ENCODE measurements around the gene COQ5. TPM values are rescaled to one million over a fixed set of nuclear protein-coding genes. Genes with fewer than 3 reads are reported as not detected.
A peak's percentile ranks its signal among the peaks of the same experiment; 100 is the strongest.
"Not testable (repeated sequence)": the region's sequence is repeated elsewhere in the genome, so short reads cannot be mapped to it uniquely, and the experiment has no call there.

Gene COQ5
- total and polyA plus RNA-seq, 8 donors = 7.2 to 24.3 (median 12.9) TPM

DNA sequence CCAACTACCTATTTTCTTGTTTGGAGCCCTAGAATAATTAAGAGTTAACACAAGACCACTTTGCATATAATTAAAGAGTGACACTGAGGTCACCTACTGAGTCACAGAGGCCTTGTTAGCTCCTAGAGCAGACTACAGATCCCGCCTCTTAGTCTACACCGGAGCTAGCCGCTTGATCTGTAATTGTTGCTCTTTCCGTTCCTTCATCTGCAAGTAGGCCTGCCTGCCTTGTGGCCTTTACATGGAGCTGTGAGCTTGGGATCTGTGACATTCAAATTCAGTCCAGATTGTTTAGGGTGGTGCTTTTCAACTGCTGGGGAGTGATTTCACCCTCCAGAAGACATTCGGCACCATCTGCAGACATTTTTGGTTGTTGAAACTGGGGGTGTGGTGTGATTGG lies 38.6 kb downstream of the COQ5 start:
- no peaks in the 10 kb centered on the region for H3K36me3 ChIP-seq
- no peak for DNase-seq
- H3K27ac ChIP-seq = peak overlapping the region in 1 of 4 donors; percentile 10
- TF ChIP-seq, protein P1, sequence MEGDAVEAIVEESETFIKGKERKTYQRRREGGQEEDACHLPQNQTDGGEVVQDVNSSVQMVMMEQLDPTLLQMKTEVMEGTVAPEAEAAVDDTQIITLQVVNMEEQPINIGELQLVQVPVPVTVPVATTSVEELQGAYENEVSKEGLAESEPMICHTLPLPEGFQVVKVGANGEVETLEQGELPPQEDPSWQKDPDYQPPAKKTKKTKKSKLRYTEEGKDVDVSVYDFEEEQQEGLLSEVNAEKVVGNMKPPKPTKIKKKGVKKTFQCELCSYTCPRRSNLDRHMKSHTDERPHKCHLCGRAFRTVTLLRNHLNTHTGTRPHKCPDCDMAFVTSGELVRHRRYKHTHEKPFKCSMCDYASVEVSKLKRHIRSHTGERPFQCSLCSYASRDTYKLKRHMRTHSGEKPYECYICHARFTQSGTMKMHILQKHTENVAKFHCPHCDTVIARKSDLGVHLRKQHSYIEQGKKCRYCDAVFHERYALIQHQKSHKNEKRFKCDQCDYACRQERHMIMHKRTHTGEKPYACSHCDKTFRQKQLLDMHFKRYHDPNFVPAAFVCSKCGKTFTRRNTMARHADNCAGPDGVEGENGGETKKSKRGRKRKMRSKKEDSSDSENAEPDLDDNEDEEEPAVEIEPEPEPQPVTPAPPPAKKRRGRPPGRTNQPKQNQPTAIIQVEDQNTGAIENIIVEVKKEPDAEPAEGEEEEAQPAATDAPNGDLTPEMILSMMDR (IDR thresholded peaks at IDR 0.05) = no peak
- H3K27me3 ChIP-seq = no peaks in the 10 kb centered on the region
- no peak for ATAC-seq
- H3K9me3 ChIP-seq = no peaks in the 10 kb centered on the region
- FAIRE-seq = no peak
- WGBS, 2 donors = 90 to 91% methylated on average over 5 of the region's 5 CpGs
- H3K4me1 ChIP-seq = peaks cover 3 to 12% (median 6%) of the 10 kb centered on the region in 3 donors
- intact Hi-C loops (cut with DNase I) = no loop called here
- H3K4me3 ChIP-seq = no peak overlapping the region

GRCh38 chr12:120489018-120489417 lies 39.9 kb downstream of the COQ5 start:
- H3K9me3 ChIP-seq = no peaks in the 10 kb centered on the region
- TF ChIP-seq, protein P1 (IDR thresholded peaks at IDR 0.05) = no peak
- H3K27me3 ChIP-seq = no peaks in the 10 kb centered on the region
- no peak overlapping the region for H3K27ac ChIP-seq
- intact Hi-C loops (cut with DNase I) = no loop called here
- H3K36me3 ChIP-seq = no peaks in the 10 kb centered on the region
- no peak for DNase-seq
- H3K4me3 ChIP-seq = no peak overlapping the region
- no peak for ATAC-seq
- 97% methylated on average over 4 of the region's 4 CpGs for WGBS, 2 donors
- FAIRE-seq = no peak
- H3K4me1 ChIP-seq = peaks cover 0 to 12% (median 3%) of the 10 kb centered on the region in 3 donors

DNA sequence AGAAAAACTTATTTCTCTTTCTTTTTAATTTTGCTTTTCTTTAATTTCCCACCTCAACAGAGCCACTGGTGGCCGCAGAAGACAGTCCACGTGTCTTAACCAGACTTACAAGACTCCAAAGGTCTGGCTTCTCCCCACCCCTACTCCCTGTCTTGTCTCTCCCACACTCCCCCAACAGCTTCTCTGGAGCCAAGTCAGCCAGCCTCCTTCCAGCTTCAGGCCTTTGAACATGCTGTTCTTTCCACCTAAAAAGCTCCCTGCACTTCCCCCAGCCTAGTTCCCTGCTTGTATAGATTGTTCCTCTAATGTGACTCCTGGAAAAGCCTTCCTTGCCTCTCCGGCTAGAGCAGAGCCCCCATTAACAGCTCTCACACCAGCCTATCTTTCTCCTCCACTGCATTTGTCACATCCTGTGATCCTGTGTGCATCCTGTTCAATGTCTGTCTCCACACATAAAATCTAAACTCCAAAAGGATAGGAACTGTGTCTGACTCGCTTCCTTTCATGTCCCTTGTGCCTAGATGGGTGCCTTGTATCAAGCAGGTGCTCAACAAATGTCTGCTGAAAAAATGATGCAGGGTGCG lies 40.8 kb downstream of the COQ5 start:
- 58 to 64% methylated on average over 5 of the region's 5 CpGs for WGBS, 2 donors
- peak in 3 of 4 donors; percentile 22 to 56 (median 34) for ATAC-seq
- no peaks in the 10 kb centered on the region for H3K27me3 ChIP-seq
- peak overlapping the region; percentile 20 to 85 (median 33) for H3K27ac ChIP-seq
- H3K4me3 ChIP-seq = no peak overlapping the region
- H3K4me1 ChIP-seq = peaks cover 0 to 12% (median 3%) of the 10 kb centered on the region in 3 donors
- H3K9me3 ChIP-seq = no peaks in the 10 kb centered on the region
- TF ChIP-seq, protein P1 (IDR thresholded peaks at IDR 0.05) = no peak
- intact Hi-C loops (cut with DNase I) = no loop called here
- FAIRE-seq = no peak
- peak in 1 of 6 donors; percentile 8 for DNase-seq
- no peaks in the 10 kb centered on the region for H3K36me3 ChIP-seq

- H3K9me3 ChIP-seq; H3K4me3 ChIP-seq; H3K27me3 ChIP-seq; H3K36me3 ChIP-seq; intact Hi-C loops (cut with DNase I); FAIRE-seq: not testable (repeated sequence)
- ATAC-seq (peak; percentile 59 to 84 (median 78)), DNase-seq (peak in 5 of 6 donors; percentile 49 to 85 (median 73))
- Histone ChIP-seq H3K4me1 (peaks cover 0 to 12% (median 3%) of the 10 kb centered on the region in 3 donors), H3K27ac (peak overlapping the region in 2 of 4 donors; percentile 39 to 85)
- WGBS, 2 donors = 39 to 49% methylated on average over 7 of the region's 7 CpGs
These were observed 41.4 kb downstream of the COQ5 start for GRCh38 chr12:120487552-120487951.

DNA sequence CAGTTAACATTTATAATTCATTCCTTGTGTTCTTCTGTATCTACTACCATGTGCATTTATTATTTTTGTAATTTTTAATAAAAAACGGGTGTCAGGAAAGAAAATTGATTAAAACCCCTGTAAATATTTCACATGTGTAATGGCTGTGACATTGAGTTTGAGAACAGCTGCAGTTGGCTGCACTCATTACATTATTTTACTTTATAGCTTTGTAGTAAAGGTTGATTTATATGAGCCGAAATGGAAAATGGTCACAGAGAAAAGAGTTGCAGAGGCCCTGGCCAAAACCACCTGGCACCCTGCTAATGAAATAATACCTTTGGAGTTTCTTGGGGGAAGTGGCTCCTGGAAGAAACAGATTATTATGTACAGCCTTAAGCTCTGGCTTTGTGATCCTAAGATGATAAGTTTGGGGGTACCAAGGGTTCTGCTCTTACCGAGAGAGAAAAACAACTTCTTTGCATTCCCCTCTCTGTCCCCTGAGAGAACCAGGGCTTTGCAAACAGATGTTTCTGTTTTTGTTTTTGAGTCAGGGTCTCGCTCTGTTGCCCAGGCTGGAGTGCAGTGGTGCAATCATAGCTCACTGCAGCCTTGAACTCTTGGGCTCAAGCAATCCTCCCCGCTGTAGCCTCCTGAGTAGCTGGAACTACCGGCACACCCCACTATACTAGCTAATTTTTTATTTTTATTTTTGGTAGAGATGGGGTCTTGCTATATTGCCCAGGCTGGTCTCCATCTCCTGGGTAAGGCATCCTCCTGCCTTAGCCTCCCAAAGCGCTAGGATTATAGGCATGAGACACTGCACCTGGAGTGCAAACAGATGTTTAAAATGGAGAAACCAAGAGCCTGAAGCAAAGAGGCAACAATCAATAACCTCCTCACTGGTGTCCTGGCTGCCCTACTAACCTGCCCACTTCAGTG lies 42.7 kb downstream of the COQ5 start:
- Histone ChIP-seq H3K4me3 (no peak overlapping the region), H3K36me3 (no peaks in the 10 kb centered on the region), H3K4me1 (peaks cover 0 to 8% (median 3%) of the 10 kb centered on the region in 3 donors), H3K27ac (no peak overlapping the region), H3K27me3 (no peaks in the 10 kb centered on the region), H3K9me3 (no peaks in the 10 kb centered on the region)
- TF ChIP-seq, protein P1 (IDR thresholded peaks at IDR 0.05) = no peak
- FAIRE-seq (no peak), DNase-seq (no peak), ATAC-seq (no peak)
- intact Hi-C loops (cut with DNase I) = no loop called here
- 82 to 88% methylated on average over 7 of the region's 7 CpGs for WGBS, 2 donors
